Measurements from ENCODE around the gene ZNF519. TPM values are rescaled to one million over a fixed set of nuclear protein-coding genes. Genes with fewer than 3 reads are reported as not detected.
"Not testable (repeated sequence)": the region's sequence is repeated elsewhere in the genome, so short reads cannot be mapped to it uniquely, and the experiment has no call there.

Gene ZNF519
- total RNA-seq, 2 donors from 2014 or later: 2.6 to 4.7 TPM

- intact Hi-C loops (cut with DNase I, micrococcal nuclease); ATAC-seq; DNase-seq: not testable (repeated sequence)
These were observed 17.1 kb upstream of the ZNF519 start for GRCh38 chr18:14149121-14149850.

DNA sequence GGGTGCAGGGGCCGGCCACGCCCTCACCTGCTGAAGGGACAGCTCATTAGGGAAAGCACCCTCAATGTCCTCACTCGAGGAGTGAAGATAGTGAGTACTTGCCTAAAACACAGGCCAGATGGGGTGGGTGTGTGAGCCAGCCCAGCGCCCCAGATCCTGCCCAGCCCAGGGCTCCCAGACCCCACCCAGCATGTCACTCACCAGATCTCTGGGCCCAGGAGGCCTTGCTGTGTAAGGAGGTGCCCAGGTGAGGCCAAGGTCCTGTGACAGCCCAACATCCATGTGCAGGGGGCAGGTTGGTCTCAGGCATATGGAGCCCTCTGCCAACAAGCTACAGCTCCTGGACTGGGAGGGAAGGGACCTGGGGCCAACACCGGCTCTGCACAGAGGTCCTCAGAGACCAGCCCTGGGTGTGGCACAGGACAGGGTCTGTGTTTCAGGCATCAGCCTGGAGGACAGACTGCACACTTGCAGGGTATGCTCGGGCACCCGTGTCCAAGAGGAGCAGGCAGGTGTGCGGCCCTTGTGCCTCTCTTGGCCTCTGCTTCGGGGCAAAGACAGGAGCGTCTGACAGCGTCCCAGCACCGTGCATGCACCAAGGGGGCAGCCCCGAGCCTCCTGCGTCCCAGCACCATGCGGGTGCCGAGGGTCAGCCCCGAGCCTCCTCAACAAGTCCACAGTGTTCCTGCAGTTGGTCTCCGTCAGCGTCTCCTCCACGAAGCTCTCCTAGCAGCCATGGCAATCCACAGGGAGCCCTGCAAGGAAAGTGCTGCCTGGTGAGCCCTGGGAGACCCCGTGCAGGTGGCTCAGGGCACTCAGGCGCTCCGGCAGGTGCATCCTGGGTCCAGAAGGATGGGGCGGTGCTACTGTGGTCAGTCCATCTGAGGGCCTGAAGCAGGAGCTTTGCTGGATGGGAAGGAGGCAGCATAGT lies 16.0 kb upstream of the ZNF519 start:
- ATAC-seq; DNase-seq; intact Hi-C loops (cut with DNase I, micrococcal nuclease): not testable (repeated sequence)

- intact Hi-C loops (cut with DNase I, micrococcal nuclease): not testable (repeated sequence)
These were observed 14.5 kb upstream of the ZNF519 start for GRCh38 chr18:14146771-14147170.

GRCh38 chr18:14145581-14146338 lies 13.5 kb upstream of the ZNF519 start:
- ATAC-seq; intact Hi-C loops (cut with DNase I, micrococcal nuclease); DNase-seq: not testable (repeated sequence)

More at GRCh38 chr18:14146771-14147170, 14.5 kb upstream of the ZNF519 start:
- ATAC-seq, DNase-seq: not testable (repeated sequence)

DNA sequence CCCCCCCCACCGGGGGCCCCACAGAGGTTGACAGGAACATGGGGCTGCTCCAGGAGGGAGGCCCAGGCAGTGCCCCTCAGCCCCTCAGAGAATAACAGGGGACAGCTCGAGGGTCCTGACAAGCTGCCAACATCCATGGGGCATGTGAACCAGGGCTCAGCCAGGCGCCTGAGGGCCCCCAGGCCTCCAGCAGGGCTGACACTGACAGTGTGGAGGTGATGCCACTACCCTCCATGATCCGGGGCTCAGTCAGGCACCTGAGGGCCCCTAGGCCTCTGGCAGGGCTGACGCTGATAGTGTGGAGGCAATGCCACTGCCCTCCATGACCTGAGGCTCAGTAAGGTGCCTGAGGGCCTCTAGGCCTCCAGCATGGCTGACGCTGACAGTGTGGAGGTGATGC lies 12.8 kb upstream of the ZNF519 start:
- intact Hi-C loops (cut with DNase I, micrococcal nuclease); DNase-seq; ATAC-seq: not testable (repeated sequence)

GRCh38 chr18:14144628-14144895 lies 12.3 kb upstream of the ZNF519 start:
- intact Hi-C loops (cut with DNase I, micrococcal nuclease): no loop called here
- no peak for ATAC-seq

DNA sequence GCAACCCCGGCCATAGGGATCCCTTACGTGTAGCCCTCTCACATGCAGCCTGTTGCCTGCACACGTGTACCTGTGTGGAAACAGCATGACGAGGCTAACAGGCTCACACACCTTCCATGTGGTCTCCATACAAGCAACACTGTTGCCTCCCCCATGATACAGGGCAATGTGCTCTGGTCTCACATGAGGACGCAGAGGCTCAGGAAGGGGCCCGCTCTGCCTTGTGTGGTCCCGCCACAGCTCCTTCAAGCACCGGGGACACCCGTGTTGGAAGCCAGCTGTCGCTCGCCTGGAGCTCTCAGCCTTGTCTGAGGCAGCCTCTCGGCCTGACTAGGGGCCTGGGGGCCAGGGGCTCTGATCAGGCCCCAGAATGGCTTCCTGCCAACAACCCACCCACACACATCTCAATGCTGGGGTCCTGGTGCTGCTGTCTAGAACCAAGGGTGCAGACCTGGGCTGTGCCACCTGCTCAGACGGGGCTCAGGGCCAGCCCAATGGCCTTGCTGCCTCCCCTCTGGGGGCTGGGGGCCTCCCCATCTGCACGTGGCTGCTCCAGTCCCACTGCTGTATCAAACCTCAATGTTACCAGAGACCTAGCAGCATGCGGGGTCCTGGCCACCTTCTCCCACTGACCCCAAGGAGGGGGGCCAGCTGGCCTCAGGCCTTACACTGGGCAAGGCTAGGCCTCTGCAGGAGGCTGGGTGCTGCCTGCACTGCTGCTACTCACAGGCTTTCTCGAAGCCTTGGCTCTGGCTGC lies 11.8 kb upstream of the ZNF519 start:
- ATAC-seq; intact Hi-C loops (cut with DNase I, micrococcal nuclease): not testable (repeated sequence)

More at GRCh38 chr18:14144628-14144895, 12.3 kb upstream of the ZNF519 start:
- DNase-seq: no peak

GRCh38 chr18:14143396-14143795 lies 11.2 kb upstream of the ZNF519 start:
- ATAC-seq; intact Hi-C loops (cut with DNase I, micrococcal nuclease); DNase-seq: not testable (repeated sequence)

More for the DNA sequence above, 11.8 kb upstream of the ZNF519 start:
- DNase-seq: not testable (repeated sequence)

GRCh38 chr18:14142177-14142576 lies 9.9 kb upstream of the ZNF519 start:
- ATAC-seq; intact Hi-C loops (cut with DNase I, micrococcal nuclease); DNase-seq: not testable (repeated sequence)

GRCh38 chr18:14139583-14139982 lies 7.3 kb upstream of the ZNF519 start:
- ATAC-seq; DNase-seq; intact Hi-C loops (cut with DNase I, micrococcal nuclease): not testable (repeated sequence)

DNA sequence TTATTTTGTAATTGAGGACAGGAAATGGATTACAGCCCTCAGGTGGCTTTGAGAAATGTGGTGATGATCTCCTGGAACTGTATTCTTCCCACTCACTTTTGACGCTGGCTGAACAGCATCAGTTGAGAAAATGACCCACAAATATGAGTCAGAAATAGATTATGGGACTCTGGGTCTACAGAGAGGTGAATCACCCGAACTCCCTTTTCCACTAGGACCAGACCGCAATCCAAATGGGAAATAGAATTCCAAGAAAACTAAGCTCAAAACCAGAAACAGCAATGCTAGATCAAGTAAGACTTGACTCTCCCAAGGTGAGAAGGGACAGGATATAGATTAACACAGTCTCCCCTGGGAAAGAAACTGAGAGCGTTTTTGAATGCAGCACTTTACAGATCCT lies 5.7 kb upstream of the ZNF519 start:
- intact Hi-C loops (cut with DNase I, micrococcal nuclease); DNase-seq; ATAC-seq: not testable (repeated sequence)

- DNase-seq; intact Hi-C loops (cut with DNase I, micrococcal nuclease): not testable (repeated sequence)
- ATAC-seq: peak; percentile 41
These were observed 452 bp downstream of the ZNF519 start for GRCh38 chr18:14131696-14132270.

DNA sequence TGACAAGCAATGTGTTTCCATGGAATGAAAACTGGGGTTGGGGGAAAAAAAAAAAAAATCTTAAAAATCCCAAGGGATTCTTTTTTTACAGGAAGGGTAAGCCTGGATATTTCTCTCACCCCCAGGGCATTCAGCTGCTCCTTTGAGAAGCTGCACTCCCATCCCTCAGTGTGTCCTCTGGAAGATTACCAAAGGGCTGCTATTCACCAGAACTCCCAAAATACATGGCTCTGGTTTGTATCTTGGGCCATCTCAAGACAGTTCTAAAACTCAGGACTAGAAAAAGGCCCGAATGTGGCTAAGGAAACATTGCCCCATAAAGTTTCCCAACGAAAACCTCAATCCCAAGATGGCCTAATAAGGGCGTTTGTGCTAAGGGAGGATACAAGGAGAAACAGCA lies 1.4 kb downstream of the ZNF519 start:
- ATAC-seq; intact Hi-C loops (cut with DNase I, micrococcal nuclease); DNase-seq: not testable (repeated sequence)

GRCh38 chr18:14124689-14125088 lies 7.5 kb downstream of the ZNF519 start:
- ATAC-seq (no peak), DNase-seq (no peak)
- intact Hi-C loops (cut with DNase I, micrococcal nuclease): no loop called here

DNA sequence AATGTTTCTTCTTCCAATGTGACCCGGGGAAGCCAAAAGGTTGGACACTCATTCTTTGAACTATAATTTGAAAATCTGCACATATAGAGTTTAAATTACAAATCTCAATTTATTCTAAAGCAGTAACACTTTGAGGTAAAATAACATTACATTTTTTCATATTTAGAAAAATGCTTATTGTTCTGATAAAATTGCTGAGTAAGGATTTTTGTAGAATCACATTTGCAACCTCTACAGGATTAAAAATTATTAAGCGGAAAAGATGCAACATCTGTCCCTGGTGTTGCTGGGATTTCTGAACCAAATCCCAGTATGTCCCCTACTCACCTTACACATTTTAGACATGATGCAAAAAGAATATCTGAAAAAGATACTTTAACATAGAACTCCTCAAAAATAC lies 10.1 kb downstream of the ZNF519 start:
- DNase-seq: no peak
- intact Hi-C loops (cut with DNase I, micrococcal nuclease): no loop called here
- ATAC-seq: no peak

DNA sequence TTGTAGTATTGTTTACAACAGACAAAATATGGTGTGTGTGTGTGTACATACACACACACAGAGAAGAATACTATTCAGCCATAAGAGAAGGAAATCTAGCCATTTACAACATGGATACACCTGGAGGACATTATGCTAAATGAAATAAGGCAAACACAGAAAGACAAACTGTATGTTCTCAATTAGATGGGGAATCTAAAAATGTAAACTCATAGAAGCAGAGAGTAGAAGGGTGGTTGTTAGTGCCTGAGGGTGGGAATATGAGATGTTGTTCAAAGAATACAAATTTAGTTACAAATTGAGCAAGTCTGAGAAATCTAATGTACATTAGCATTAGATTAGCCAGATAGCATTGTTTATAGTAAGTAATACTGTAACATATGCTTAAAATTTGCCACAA lies 11.3 kb downstream of the ZNF519 start:
- intact Hi-C loops (cut with DNase I, micrococcal nuclease): no loop called here
- DNase-seq (no peak), ATAC-seq (no peak)

- no peak for ATAC-seq
- no peak for DNase-seq
- intact Hi-C loops (cut with DNase I, micrococcal nuclease): no loop called here
These were observed 14.6 kb downstream of the ZNF519 start for GRCh38 chr18:14117606-14118005.

DNA sequence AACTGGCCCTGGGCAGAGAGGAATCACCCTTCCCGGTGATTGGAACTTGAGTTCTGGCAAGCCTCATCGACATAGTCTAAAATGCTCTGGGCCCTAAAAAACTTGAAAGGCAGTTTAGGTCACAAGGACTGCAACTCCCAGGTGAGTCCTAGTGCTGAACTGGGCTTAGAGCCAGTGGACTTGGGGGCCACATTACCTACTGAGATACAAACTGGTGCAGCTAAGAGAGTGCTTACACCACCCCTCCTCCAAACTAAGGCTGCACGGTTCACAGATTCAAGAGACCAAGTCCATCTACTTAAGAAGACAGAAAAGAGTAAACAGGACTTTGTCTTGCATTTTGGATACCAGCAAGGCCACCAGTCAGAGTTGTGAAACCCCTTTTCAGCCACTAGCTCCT lies 25.3 kb downstream of the ZNF519 start:
- intact Hi-C loops (cut with DNase I, micrococcal nuclease): no loop called here
- no peak for DNase-seq
- ATAC-seq: no peak

All from left colon (tissue), 2 donors.